NCI-H82 treated with DMSO at 0.1 percent for 48 hours (cell line): ENCODE measurements around the gene DENND1C.
A peak's percentile ranks its signal among the peaks of the same experiment; 100 is the strongest.

Experiments used
- DNase-seq: peaks from one replicate; lab custom pipeline; 2025; ENCODE audit not compliant: unreplicated experiment; lab: John Stamatoyannopoulos, UW

The DENND1C gene

GRCh38 chr19:6481541-6482342 is at the start of gene DENND1C:
Gene DENND1C (minus strand): TSS chr19:6481787. CDS start chr19:6481695, 92 bp downstream.
- no peak for DNase-seq

GRCh38 chr19:6530386-6531162 is 49.0 kb upstream of the DENND1C start, which contains the start of gene TNFSF9:
Gene TNFSF9 (plus strand): TSS chr19:6531026. CDS start chr19:6531037, 11 bp downstream.
- peak; percentile 48 for DNase-seq

- no peak for DNase-seq
Observed at GRCh38 chr19:6529937-6530385, 48.4 kb upstream of the DENND1C start.

GRCh38 chr19:6529351-6529750 is 47.8 kb upstream of the DENND1C start:
- DNase-seq: no peak

- DNase-seq: no peak
Observed at GRCh38 chr19:6528544-6529121, 47.0 kb upstream of the DENND1C start.

GRCh38 chr19:6527893-6528543 is 46.4 kb upstream of the DENND1C start:
- DNase-seq: no peak

- DNase-seq: no peak
Observed at GRCh38 chr19:6524311-6524710, 42.7 kb upstream of the DENND1C start.

GRCh38 chr19:6522712-6523111 is 41.1 kb upstream of the DENND1C start:
- DNase-seq: no peak

- DNase-seq: no peak
Observed at GRCh38 chr19:6521718-6522646, 40.4 kb upstream of the DENND1C start.

- no peak for DNase-seq
Observed at GRCh38 chr19:6519289-6519688, 37.7 kb upstream of the DENND1C start.

GRCh38 chr19:6518145-6518911 is 36.7 kb upstream of the DENND1C start:
- no peak for DNase-seq

- DNase-seq: peak; percentile 31
Observed at GRCh38 chr19:6516659-6517291, 35.2 kb upstream of the DENND1C start.

- DNase-seq: peak; percentile 90
Observed at GRCh38 chr19:6516018-6516658, 34.6 kb upstream of the DENND1C start.

GRCh38 chr19:6514926-6515544 is 33.4 kb upstream of the DENND1C start:
- DNase-seq: no peak

- DNase-seq: no peak
Observed at GRCh38 chr19:6514089-6514488, 32.5 kb upstream of the DENND1C start.

- DNase-seq: no peak
Observed at GRCh38 chr19:6510618-6511017, 29.0 kb upstream of the DENND1C start.

GRCh38 chr19:6509118-6509971 is 27.8 kb upstream of the DENND1C start:
- no peak for DNase-seq
